ENCODE measurements around the gene ZNF845.

DNA sequence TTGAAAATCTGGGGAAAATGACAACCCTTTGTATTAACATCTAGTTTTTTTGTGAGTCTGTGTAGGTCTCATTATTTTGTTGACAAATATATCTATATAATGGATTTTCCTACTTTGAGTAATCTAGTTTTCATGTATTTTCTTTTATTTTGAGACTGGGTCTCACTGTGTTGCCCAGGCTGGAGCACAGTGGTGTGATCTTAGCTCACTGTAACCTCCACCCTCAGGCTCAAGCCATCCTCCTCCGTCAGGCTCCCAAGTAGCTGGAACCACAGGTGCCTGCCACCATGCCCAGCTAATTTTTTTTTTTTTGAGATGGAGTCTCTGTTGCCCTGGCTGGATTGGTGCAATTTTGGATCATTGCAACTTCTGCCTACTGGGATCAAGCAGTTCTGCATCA, 41.2 kb downstream of the ZNF845 start:
- TF ChIP-seq, protein P1, sequence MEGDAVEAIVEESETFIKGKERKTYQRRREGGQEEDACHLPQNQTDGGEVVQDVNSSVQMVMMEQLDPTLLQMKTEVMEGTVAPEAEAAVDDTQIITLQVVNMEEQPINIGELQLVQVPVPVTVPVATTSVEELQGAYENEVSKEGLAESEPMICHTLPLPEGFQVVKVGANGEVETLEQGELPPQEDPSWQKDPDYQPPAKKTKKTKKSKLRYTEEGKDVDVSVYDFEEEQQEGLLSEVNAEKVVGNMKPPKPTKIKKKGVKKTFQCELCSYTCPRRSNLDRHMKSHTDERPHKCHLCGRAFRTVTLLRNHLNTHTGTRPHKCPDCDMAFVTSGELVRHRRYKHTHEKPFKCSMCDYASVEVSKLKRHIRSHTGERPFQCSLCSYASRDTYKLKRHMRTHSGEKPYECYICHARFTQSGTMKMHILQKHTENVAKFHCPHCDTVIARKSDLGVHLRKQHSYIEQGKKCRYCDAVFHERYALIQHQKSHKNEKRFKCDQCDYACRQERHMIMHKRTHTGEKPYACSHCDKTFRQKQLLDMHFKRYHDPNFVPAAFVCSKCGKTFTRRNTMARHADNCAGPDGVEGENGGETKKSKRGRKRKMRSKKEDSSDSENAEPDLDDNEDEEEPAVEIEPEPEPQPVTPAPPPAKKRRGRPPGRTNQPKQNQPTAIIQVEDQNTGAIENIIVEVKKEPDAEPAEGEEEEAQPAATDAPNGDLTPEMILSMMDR (IDR thresholded peaks at IDR 0.05; ENCODE audit: extremely low read depth in 1 of 2, insufficient read depth in 1 of 2, low read depth in 1 of 2, low read length in 2 of 2) = no peak
- TF ChIP-seq, protein P2, sequence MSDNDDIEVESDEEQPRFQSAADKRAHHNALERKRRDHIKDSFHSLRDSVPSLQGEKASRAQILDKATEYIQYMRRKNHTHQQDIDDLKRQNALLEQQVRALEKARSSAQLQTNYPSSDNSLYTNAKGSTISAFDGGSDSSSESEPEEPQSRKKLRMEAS (IDR thresholded peaks at IDR 0.05; ENCODE audit: insufficient read depth, insufficient read length) = no peak
- TF ChIP-seq POLR2A (IDR thresholded peaks at IDR 0.05; ENCODE audit: low read depth, low read length) (no peak), POLR2AphosphoS5 (IDR thresholded peaks at IDR 0.05; ENCODE audit: insufficient read depth, low read depth, low read length) (no peak)

Measured in endothelial cell of umbilical vein (primary cell).